Right lobe of liver (tissue), 4 donors: ENCODE measurements around the gene ADH7.

ENCODE experiments used
- CTCF ChIP-seq, 4 donors: fragments of 200-600 bp in 3 of 4; fragments of 450-650 bp in 1 of 4; IDR thresholded peaks; one replicate each; pipeline versions ENCODE4 v1.5.1 to v1.8.0; 2016 to 2022; ENCODE audit warnings: antibody characterized with exemption in 4 of 4, mild to moderate bottlenecking in 2 of 4
- POLR2A ChIP-seq: fragments of 450-650 bp; IDR thresholded peaks from one replicate; pipeline ENCODE4 v1.6.1; 2017; ENCODE audit warnings: antibody characterized with exemption, mild to moderate bottlenecking
- donor health status: DM: no; HTN: no; CAD: no.
- donor health status: DM: no; HTN: no; CAD: no.
- donor health status: DM: no; HTN: yes; CAD: no.

- TF ChIP-seq CTCF (IDR thresholded peaks at IDR 0.05) (no peak), POLR2A (no peak)
Observed at GRCh38 chr4:99457676-99458075, 22.5 kb upstream of the ADH7 start.
